Mesangial cell (primary cell): ENCODE measurements around the gene SLC30A5. TPM values are rescaled to one million over a fixed set of nuclear protein-coding genes. Genes with fewer than 3 reads are reported as not detected.

Experiments used
- total RNA-seq: library from RNA; depleted of rRNA; stranded (reverse); fragments of >200 nt; gene quantifications from 2 replicates; pipeline ENCODE4 v1.2.3, GENCODE V29; 2015

SLC30A5 gene
- 33.6 and 37.1 TPM in 2 replicates for total RNA-seq

GRCh38 chr5:69093771-69094482 is at the start of gene SLC30A5:
Gene SLC30A5, plus strand, starts transcription at chr5:69094014. Its CDS starts 242 bp downstream, at chr5:69094256.

GRCh38 chr5:69166686-69167492 is 73.1 kb downstream of the SLC30A5 start, which contains the start of gene CCNB1:
Gene CCNB1, plus strand, starts transcription at chr5:69167150. Its CDS starts 113 bp downstream, at chr5:69167263.

Other genes with a start within 250 kb of the SLC30A5 start
- gene CCNB1, start 73.1 kb downstream of the SLC30A5 start, total RNA-seq, result 14.6 and 316 TPM in 2 replicates
- gene CENPH, start 95.6 kb downstream of the SLC30A5 start, total RNA-seq, result 4.4 and 24.8 TPM in 2 replicates
- 28.5 and 42.3 TPM in 2 replicates for gene CDK7, start 140.9 kb downstream of the SLC30A5 start, total RNA-seq
- gene CCDC125, start 238.8 kb downstream of the SLC30A5 start, total RNA-seq, result 2.4 and 4.1 TPM in 2 replicates